SIG-M5 treated with dmso at 0.1 percent for 504 hours (cell line): Measurements from ENCODE around the gene MBNL1.

Experiments used
- DNase-seq: peaks from one replicate; lab custom pipeline; 2025; ENCODE audit not compliant: unreplicated experiment; lab: John Stamatoyannopoulos, UW

Gene MBNL1

DNA sequence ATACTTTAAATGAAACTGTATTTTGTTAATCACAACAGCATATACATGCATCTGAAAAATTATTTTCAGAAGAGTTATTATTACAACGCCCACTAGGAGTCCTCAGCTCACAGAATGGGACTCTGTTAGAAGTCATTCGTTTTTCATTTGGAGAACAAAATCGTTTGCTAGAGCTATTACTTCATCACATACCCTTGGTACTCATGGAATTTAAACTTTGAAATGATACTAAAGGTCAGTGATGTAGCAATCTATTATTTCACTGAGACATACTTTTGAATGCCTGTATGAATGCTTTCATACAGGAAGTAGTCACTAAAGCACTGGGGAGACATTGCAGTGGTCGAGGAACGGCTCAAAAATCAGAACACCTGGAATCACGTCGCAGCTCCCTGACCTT is 198.1 kb downstream of the MBNL1 start:
- DNase-seq = peak; percentile 69

DNA sequence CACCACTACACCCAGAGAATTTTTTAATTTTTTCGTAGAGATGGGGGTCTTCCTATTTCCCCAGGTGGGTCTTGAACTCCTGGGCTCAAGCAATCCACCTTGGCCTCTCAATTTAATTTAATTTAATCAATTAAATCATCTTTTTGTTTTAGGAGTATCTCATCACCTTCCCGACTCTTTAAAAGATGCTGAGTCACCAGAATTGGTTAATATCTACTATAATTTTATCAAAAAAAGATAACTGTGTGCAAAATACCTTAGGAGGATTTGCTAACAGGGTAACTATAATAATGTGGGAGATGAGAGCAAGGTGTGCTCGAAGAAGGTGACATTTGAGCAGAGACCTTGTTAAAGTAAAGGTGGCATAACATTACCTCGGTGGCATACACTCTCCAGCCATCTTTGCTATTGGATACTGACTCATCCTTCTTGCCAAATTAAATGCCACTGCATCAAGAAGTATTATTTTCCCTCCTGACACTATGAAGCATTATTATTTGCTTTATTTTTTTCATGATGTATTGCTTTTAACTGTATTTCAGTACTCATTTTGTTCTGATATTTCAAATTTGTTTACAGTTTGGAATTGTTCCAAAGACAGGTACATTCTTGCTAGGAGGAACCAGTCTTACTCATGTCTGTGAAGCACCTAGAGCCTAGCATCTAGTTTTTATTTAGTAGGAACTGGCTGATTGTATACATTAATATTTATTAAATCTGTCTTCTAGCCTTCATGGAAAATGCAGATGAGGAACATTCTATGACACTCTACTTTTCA is 200.7 kb downstream of the MBNL1 start:
- no peak for DNase-seq

DNA sequence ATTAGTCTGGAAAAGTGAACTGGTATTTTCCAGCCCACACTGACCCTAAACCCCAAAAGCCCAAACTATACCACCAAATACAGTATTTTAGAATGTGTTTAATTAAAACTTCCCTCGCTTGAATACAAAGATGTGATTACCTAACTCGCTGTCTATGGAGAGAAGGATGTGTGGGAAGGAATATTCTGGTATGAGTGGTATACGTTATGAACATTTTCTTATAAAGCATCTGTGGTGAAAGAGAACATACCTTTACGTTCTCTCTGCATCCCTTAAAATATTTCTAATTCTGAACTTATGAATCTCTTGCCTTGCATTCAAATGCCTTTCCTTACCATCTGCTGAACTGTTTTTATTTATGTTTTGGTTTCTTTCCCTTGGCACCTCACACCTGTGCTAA is 201.4 kb downstream of the MBNL1 start:
- DNase-seq = no peak

DNA sequence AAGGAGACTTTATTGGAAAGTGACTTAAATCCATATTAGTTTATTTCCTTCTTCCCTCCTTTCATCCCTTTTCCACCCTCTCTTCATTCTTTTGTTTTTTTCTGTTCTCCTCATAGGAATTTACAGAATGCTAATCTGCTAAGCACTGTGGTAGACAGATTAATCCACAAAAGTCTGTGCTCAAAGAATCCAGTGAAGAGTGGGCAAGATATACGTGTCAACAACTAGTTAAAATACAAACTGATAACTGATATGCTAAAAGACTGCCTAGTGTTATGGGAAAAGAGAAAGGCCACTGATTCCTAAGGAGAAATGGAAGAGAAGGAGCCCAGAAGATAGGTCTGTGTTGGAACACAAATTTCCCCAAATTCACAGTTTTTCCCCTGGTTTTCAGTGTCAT is 202.2 kb downstream of the MBNL1 start:
- no peak for DNase-seq

DNA sequence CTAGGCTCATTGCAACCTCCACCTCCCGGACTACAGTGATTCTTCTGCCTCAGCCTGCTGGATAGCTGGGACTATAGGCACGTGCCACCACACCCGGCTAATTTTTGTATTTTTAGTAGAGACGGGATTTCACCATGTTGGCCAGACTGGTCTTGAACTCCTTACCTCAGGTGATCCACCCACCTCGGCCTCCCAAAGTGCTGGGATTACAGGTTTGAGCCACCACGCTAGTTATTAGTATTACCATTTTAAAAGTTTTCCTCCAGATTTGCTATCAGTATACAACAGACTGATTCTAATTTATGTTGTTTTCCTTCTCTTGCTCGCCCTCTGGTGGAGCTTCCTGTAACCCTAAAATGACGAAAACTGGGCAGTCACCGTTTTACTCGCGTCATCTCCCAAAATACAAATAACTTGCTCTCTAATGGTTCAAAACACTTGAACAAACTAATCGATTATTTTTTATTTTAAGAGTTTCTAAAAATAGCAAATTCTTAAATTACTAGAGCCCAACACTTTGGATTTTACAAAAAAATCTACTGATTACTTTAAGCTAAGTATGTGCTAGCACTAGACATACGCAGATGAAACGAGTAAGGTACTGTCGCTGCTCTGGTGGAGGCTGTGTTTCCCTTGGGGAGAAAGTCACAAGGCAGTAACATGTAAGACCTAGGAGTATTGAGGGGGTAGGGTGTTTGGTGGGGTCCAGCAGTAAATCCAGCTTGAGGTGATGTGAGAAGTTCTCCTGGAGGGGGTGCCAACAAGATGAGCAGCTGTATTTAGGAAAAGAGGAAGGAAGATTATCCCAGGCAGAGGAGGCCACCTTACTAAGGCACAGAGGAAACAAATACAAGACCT is 203.3 kb downstream of the MBNL1 start:
- peak; percentile 77 for DNase-seq

DNA sequence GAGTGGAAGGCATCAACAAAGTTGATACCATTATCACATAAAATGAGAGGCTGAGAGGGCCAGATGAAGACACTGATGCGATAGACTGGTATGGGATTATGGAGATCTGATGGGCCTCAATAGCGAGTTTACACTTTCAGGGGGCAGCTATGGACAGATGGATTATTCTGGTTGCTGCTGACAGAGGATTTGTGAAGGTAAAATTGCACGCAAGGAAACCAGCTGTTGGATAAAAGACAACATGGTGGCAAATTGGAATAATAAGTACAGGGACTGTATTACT is 203.9 kb downstream of the MBNL1 start:
- DNase-seq = no peak

DNA sequence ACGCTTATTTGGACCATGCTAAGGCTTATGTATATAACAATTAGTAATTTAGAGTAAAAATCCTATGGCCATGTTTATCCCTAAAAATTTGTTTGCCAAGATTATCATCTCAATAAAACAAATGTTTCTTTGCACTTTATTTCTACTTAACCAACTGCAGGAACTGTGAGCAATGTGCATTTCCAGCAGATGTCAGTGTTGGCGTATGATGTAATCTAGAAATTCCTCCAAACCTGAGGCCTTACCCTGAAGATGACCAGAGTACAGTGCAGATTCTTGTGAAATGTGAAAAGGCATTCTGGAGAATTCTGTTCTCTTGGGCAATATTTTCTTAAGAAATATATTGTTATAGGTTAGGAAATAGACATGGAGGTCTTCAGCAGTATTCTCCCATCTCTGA is 205.9 kb downstream of the MBNL1 start:
- peak; percentile 79 for DNase-seq

DNA sequence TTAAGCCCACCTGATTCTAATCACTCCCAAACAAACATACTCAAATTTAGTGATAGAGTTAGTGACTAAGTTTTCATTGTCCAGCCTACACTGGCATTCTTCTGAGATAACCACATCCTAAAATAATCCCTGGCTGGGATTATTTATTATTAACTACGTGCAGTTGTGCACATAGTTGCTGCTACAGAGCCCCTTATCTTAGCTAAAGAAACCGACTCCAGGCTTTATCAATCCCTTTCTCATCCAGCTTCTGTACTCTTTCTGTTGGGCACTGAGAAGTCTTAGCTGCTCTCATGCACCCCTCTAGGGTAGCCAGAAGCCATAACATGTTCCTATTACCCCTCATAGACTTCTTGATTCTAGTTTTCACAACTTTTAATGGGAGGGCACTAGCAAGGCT is 208.7 kb downstream of the MBNL1 start:
- no peak for DNase-seq

DNA sequence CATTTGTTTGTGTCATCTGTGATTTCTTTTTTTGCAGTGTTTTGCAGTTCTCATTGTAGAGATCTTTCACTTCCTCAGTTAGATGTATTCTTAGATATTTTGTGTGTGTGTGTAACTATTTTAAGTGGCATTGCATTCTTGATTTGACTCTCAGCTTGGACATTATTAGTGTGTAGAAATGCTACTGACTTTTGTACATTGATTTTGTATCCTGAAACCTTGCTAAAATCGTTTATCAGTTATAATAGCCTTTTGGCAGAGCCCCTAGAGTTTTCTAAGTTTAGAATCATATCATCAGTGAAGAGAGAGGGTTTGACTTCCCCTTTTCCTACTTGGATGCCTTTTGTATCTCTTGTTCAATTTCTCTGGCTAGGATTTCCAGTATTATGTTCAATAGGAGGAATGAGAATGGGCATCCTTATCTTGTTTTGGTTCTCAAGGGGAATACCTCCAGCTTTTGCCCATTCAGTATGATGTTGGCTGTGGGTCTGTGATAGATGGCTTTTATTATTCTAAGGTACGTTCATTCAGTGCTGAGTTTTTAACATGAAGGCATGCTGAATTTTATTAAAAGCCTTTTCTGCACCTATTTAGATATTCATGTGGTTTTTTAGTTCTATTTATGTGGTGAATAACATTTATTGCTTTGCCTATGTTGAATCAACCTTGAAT is 211.7 kb downstream of the MBNL1 start:
- DNase-seq = no peak

DNA sequence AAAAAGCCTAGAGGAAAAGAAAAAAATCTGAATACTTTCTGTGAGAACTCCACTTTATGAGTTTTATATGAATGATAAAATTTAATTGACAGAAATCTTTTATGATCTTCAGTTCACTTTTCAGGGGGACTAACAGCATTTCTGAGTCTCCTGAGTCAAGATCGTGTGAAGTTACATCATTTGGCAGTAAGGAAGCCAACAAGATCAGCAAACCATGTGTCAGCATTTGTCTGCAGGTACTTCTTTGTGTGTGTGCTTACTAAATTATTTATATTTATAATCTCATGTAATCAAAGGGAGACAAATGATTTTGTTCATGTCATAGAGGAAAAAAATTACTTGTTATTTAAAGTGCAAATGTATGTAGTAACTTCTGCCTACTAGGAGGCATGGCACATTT is 217.6 kb downstream of the MBNL1 start:
- no peak for DNase-seq

DNA sequence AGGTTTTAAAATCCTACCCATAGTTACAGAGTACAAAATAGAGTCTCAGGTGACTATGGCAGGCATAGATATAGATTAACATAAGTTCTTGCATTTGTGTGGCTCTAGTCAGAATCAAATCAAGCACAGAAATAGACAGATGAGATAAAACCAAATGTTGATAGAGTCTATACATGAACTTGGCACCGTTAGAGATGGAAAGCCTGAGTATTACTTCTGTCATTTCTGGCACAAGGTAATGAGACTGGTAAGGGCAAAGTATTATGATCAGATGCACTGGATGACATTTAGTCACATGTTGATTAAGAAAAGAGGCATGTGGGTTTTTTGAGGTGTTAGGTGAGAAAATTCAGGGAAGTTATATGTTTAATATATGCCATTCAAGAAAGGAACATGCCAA is 219.7 kb downstream of the MBNL1 start:
- DNase-seq = no peak

DNA sequence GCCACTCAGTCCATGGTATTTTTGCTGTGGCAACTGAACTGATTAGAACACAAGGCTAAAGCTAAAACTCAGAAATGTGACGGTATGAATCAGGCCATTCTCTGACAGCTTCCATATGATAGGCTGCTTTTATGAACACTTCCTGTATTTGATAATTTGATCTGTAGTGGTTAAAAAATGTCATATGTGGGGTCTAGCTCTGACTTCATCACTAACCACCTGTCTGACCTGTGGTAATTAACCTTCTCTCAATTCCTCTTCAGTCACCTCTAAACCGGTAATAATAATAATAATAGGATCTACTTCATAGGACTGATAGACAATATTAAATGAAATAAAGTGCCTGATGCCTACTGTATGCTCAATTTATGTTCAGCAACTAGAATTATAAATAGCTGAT is 223.2 kb downstream of the MBNL1 start:
- DNase-seq = no peak

DNA sequence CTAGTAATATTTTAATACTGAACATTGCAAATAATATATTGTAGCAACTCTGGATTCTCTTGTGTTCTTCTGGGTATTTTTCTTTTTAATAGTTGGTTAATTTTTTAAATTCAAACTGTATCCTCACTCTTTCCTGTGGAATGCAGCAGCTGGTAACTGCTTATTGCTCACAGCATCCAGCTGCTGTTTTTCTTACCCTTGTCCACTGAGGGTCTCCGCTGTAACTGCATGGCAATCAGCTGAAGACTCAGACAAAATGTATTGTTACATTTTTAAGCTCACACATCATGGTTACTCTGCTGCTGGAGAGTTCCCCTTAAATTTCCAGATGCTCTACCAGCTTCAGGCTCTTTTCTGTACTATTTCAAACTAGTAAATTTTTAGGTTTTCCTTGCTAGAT is 227.6 kb downstream of the MBNL1 start:
- DNase-seq = no peak

DNA sequence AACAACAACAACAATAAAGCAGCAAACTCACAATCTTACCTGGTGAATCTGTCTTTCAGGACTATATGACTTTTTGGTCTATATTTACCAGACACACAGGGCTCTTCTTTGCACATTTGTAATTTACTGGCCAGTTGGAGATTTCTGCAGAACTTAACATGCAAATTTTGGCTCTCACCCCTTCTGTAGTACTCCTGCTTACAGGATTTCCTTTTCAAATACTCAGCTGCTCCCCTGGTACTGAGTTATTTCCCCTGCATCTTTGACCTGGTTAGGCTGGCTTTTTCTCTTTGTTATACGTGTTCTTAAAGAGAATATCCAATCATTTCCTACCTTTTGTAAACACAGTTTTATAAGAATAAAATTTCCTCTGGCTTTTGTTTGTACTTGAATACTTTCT is 228.0 kb downstream of the MBNL1 start:
- no peak for DNase-seq

DNA sequence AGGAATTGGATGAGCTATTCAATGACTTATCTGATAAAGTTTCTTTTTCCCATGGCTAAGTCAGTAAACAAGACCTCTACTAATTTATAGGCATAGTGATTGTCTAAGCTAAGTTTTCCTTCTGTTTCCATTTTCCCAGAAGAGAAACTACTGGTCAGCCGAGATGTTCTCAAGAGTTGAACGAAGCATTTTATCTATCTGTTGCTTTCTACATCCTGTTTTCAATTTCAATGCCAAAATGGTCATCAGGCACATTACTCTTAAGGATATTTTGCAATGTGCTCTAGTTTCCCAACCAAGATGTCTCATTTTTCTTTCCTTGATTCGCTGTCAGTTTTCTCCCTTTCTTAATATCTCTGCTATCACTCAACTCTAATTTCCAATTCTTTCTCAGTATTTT is 228.7 kb downstream of the MBNL1 start:
- DNase-seq = peak; percentile 21

DNA sequence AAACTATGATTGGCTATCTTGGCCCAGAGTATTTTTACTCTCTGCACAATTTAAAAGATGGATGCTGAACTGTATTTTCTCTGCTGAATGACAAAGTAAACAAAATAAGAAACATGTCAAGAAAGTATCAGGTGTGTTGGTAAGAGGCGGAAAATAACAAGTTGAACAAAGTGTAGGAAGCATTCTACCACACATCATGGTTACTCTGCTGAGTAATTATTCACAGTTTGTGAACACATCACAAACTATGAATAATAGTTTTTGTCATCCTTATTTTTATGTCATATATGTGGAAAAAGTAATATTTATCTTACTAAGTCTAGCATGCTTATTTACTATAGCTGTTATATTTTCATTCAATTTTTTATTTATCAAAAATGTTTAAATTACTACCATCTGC is 229.2 kb downstream of the MBNL1 start:
- DNase-seq = no peak

DNA sequence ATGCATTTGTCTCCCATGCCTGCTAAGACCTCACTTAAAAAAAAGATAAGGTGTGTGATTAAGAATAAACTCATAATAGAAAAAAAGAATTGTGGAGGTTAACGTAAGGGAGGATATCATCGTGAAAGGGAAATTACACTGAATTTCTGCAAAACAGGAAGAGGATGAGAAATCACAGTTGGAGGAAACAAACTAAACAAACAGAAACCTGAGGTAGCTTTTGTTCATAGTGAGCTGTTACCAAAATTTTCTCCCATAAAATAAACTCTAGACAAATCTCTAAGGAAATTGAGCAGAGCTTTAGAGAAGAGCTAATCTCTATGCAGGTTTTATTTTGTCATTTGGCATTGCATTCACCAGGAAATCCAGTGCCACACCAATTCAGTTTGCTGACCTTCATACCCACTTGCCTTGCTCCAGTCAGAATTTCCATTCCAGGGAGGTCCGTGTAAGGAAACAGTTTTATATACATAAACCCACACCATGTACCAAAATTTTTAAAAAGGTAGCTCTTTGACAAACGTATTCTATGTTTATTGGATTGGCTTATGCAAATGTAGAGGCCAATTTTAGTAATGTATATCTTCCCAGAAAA is 231.2 kb downstream of the MBNL1 start:
- DNase-seq = no peak

DNA sequence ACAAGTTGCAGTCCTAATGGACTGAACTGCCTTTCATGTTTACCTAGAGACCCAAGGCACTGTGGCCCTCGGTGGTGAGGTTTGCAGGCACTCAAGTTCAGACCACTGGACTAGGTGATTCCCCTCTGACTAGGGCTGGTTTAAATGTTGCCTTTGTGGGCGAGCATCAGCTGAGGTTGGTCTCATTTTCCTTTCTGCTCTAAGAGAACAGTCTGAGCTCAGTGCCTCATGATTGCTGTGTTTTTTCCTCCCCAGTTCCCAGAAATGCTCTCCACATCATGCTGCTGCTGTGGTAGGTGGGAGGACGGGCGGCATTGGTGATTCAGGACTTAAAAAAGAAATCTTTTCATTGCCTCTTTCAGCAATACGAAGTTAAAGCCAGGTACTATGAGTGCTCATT is 237.2 kb downstream of the MBNL1 start:
- no peak for DNase-seq

DNA sequence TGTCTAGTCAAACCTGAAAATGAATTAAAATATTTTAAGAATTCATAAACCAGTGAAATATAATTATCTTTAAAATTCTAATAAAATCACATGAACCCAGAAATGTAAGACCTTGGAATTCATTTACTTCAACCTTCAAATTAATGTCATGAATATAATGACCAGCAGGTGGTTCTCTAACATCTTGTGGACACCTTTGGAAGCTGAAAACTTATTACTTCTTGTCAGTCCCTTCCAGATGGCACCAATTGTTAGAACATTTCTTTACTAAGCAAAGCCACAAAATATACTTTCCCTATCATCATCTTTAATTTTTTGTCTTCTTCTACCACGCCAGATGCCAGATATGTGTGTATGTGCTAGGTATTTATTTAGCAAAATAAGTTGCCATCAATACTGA is 240.0 kb downstream of the MBNL1 start:
- peak; percentile 37 for DNase-seq

DNA sequence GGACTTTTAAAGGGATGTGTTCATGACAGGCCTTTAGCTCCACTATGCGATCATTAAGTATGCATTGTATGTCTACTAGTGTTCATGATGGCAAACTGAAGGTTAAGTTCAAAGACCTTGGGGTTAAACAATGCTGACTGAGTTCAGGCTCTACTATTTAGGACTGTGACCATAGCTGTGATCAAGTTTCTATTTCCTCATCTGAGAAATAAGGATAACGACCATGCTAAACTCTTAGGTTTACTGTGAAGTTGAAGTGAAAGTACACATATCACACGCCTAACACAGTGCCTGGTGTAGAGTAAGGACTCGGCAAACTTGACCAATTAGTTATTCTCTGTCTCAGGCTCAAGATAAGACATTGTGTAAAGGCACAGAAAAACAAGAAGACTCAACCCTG is 243.2 kb downstream of the MBNL1 start:
- no peak for DNase-seq

DNA sequence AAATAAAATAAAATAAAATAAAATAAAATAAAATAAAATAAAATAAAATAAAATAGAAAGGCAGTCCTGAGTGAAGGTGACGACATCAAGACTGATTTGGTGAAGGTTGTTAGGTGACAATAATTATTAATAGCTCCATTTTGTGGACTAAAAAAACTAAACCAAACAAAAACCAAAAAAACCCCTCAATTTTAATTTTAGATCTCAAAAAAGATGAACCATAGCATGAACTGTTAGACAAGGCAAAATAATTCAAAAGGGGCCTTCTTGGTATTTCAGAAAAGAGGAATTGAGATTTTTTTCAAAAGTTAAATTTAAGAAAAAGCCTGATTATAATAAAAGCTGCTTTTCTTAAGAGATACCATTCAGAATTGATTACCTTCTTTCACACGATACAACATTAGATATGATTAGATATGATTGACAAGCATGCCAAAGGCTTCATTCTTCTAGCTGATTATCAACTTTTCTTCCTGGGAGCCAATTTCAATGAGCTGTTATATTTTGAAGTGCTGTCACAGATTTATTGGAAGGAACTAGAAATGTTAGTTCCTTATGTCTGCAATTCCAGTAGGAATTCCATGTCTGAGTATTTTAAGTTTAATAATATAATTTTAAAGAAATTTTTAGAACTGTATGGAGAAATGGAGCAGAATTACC is 244.7 kb downstream of the MBNL1 start:
- DNase-seq = no peak
